ENCODE results near the gene TRPM8.

Gene TRPM8

GRCh38 chr2:233901367-233901766 is 15.8 kb upstream of the TRPM8 start:
- CTCF ChIA-PET: no interaction called here
- Histone ChIP-seq H3K27me3 (replicated peaks in 2 of 5; ENCODE audit: control insufficient read depth in 4 of 5, insufficient read depth in 5 of 5, low read length in 4 of 5) (peaks cover 2 to 47% (median 7%) of the 10 kb centered on the region in 5 experiments), H3K9me3 (ENCODE audit: control extremely low read depth in 1 of 5, control insufficient read depth in 4 of 5, insufficient read depth in 2 of 5, low read depth in 1 of 5, low read length in 4 of 5) (no peaks in the 10 kb centered on the region), H3K27ac (ENCODE audit: insufficient read depth in 1 of 2, low read depth in 1 of 2, low read length in 2 of 2, poor library complexity in 1 of 2, severe bottlenecking in 2 of 2) (no peak overlapping the region), H3K4me1 (ENCODE audit: control extremely low read depth in 1 of 4, control insufficient read depth in 4 of 4, insufficient read depth in 4 of 4, low read length in 3 of 4) (no peaks in the 10 kb centered on the region), H3K4me3 (ENCODE audit: control insufficient read depth in 1 of 7, extremely low read depth in 1 of 7, insufficient read depth in 4 of 7, low read depth in 2 of 7, low read length in 6 of 7) (no peak overlapping the region), H3K36me3 (ENCODE audit: control insufficient read depth in 4 of 4, insufficient read depth in 4 of 4, low read length in 3 of 4) (no peaks in the 10 kb centered on the region)
- DNase-seq: no peak
- 82% methylated on average over 3 of the region's 4 CpGs for WGBS (ENCODE audit: insufficient coverage)
- POLR2A ChIA-PET: no interaction called here

- ChIA-PET CTCF (no interaction called here), POLR2A (no interaction called here)
- DNase-seq: no peak
- Histone ChIP-seq H3K9me3 (ENCODE audit: control extremely low read depth in 1 of 5, control insufficient read depth in 4 of 5, insufficient read depth in 2 of 5, low read depth in 1 of 5, low read length in 4 of 5) (no peaks in the 10 kb centered on the region), H3K36me3 (ENCODE audit: control insufficient read depth in 4 of 4, insufficient read depth in 4 of 4, low read length in 3 of 4) (no peaks in the 10 kb centered on the region), H3K27me3 (replicated peaks in 2 of 5; ENCODE audit: control insufficient read depth in 4 of 5, insufficient read depth in 5 of 5, low read length in 4 of 5) (peaks cover 2 to 46% (median 5%) of the 10 kb centered on the region in 5 experiments), H3K4me1 (ENCODE audit: control extremely low read depth in 1 of 4, control insufficient read depth in 4 of 4, insufficient read depth in 4 of 4, low read length in 3 of 4) (no peaks in the 10 kb centered on the region), H3K27ac (ENCODE audit: insufficient read depth in 1 of 2, low read depth in 1 of 2, low read length in 2 of 2, poor library complexity in 1 of 2, severe bottlenecking in 2 of 2) (no peak overlapping the region), H3K4me3 (ENCODE audit: control insufficient read depth in 1 of 7, extremely low read depth in 1 of 7, insufficient read depth in 4 of 7, low read depth in 2 of 7, low read length in 6 of 7) (no peak overlapping the region)
- 94% methylated on average over 4 of the region's 4 CpGs for WGBS (ENCODE audit: insufficient coverage)
Observed at GRCh38 chr2:233901884-233902283, 15.3 kb upstream of the TRPM8 start.

GRCh38 chr2:233905945-233906344 is 11.2 kb upstream of the TRPM8 start:
- ChIA-PET CTCF (interaction anchor here (1.3 kb wide), 1 partner anchor 22 kb away, joined by 3 read pairs; no protein-coding TSS in a partner anchor), POLR2A (no interaction called here)
- H3K4me3 ChIP-seq (ENCODE audit: control insufficient read depth in 1 of 7, extremely low read depth in 1 of 7, insufficient read depth in 4 of 7, low read depth in 2 of 7, low read length in 6 of 7): no peak overlapping the region
- no peaks in the 10 kb centered on the region for H3K9me3 ChIP-seq (ENCODE audit: control extremely low read depth in 1 of 5, control insufficient read depth in 4 of 5, insufficient read depth in 2 of 5, low read depth in 1 of 5, low read length in 4 of 5)
- H3K36me3 ChIP-seq (ENCODE audit: control insufficient read depth in 4 of 4, insufficient read depth in 4 of 4, low read length in 3 of 4): no peaks in the 10 kb centered on the region
- DNase-seq: no peak
- H3K27me3 ChIP-seq (replicated peaks in 2 of 5; ENCODE audit: control insufficient read depth in 4 of 5, insufficient read depth in 5 of 5, low read length in 4 of 5): peaks cover 0 to 21% (median 3%) of the 10 kb centered on the region in 5 experiments
- H3K27ac ChIP-seq (ENCODE audit: insufficient read depth in 1 of 2, low read depth in 1 of 2, low read length in 2 of 2, poor library complexity in 1 of 2, severe bottlenecking in 2 of 2): no peak overlapping the region
- H3K4me1 ChIP-seq (ENCODE audit: control extremely low read depth in 1 of 4, control insufficient read depth in 4 of 4, insufficient read depth in 4 of 4, low read length in 3 of 4): no peaks in the 10 kb centered on the region
- WGBS (ENCODE audit: insufficient coverage): 90% methylated on average over 2 of the region's 4 CpGs

- no peak overlapping the region for H3K27ac ChIP-seq (ENCODE audit: insufficient read depth in 1 of 2, low read depth in 1 of 2, low read length in 2 of 2, poor library complexity in 1 of 2, severe bottlenecking in 2 of 2)
- peaks cover 0 to 18% (median 0%) of the 10 kb centered on the region in 5 experiments for H3K27me3 ChIP-seq (replicated peaks in 2 of 5; ENCODE audit: control insufficient read depth in 4 of 5, insufficient read depth in 5 of 5, low read length in 4 of 5)
- CTCF ChIA-PET: no interaction called here
- no peaks in the 10 kb centered on the region for H3K36me3 ChIP-seq (ENCODE audit: control insufficient read depth in 4 of 4, insufficient read depth in 4 of 4, low read length in 3 of 4)
- H3K4me1 ChIP-seq (ENCODE audit: control extremely low read depth in 1 of 4, control insufficient read depth in 4 of 4, insufficient read depth in 4 of 4, low read length in 3 of 4): no peaks in the 10 kb centered on the region
- POLR2A ChIA-PET: no interaction called here
- WGBS (ENCODE audit: insufficient coverage): 100% methylated on average over 3 of the region's 3 CpGs
- no peaks in the 10 kb centered on the region for H3K9me3 ChIP-seq (ENCODE audit: control extremely low read depth in 1 of 5, control insufficient read depth in 4 of 5, insufficient read depth in 2 of 5, low read depth in 1 of 5, low read length in 4 of 5)
- DNase-seq: no peak
- no peak overlapping the region for H3K4me3 ChIP-seq (ENCODE audit: control insufficient read depth in 1 of 7, extremely low read depth in 1 of 7, insufficient read depth in 4 of 7, low read depth in 2 of 7, low read length in 6 of 7)
Observed at GRCh38 chr2:233907627-233908026, 9.5 kb upstream of the TRPM8 start.

- no peak overlapping the region for H3K27ac ChIP-seq (ENCODE audit: insufficient read depth in 1 of 2, low read depth in 1 of 2, low read length in 2 of 2, poor library complexity in 1 of 2, severe bottlenecking in 2 of 2)
- no peaks in the 10 kb centered on the region for H3K4me1 ChIP-seq (ENCODE audit: control extremely low read depth in 1 of 4, control insufficient read depth in 4 of 4, insufficient read depth in 4 of 4, low read length in 3 of 4)
- no peak overlapping the region for H3K4me3 ChIP-seq (ENCODE audit: control insufficient read depth in 1 of 7, extremely low read depth in 1 of 7, insufficient read depth in 4 of 7, low read depth in 2 of 7, low read length in 6 of 7)
- DNase-seq: peak in 2 of 3 donors; percentile 40 to 45
- WGBS (ENCODE audit: insufficient coverage): 35% methylated on average over 8 of the region's 9 CpGs
- peaks cover 2 to 26% (median 5%) of the 10 kb centered on the region in 5 experiments for H3K27me3 ChIP-seq (replicated peaks in 2 of 5; ENCODE audit: control insufficient read depth in 4 of 5, insufficient read depth in 5 of 5, low read length in 4 of 5)
- POLR2A ChIA-PET: no interaction called here
- no peaks in the 10 kb centered on the region for H3K9me3 ChIP-seq (ENCODE audit: control extremely low read depth in 1 of 5, control insufficient read depth in 4 of 5, insufficient read depth in 2 of 5, low read depth in 1 of 5, low read length in 4 of 5)
- H3K36me3 ChIP-seq (ENCODE audit: control insufficient read depth in 4 of 4, insufficient read depth in 4 of 4, low read length in 3 of 4): no peaks in the 10 kb centered on the region
- CTCF ChIA-PET: interaction anchor here (0.7 to 1.1 kb wide), 4 partner anchors 11 to 54 kb away, joined by 3 read pairs; no protein-coding TSS in a partner anchor
Observed at GRCh38 chr2:233912691-233913423, 4.3 kb upstream of the TRPM8 start.

- Histone ChIP-seq H3K27me3 (replicated peaks in 2 of 5; ENCODE audit: control insufficient read depth in 4 of 5, insufficient read depth in 5 of 5, low read length in 4 of 5) (peaks cover 2 to 26% (median 8%) of the 10 kb centered on the region in 5 experiments), H3K4me1 (ENCODE audit: control extremely low read depth in 1 of 4, control insufficient read depth in 4 of 4, insufficient read depth in 4 of 4, low read length in 3 of 4) (no peaks in the 10 kb centered on the region), H3K4me3 (ENCODE audit: control insufficient read depth in 1 of 7, extremely low read depth in 1 of 7, insufficient read depth in 4 of 7, low read depth in 2 of 7, low read length in 6 of 7) (no peak overlapping the region), H3K36me3 (ENCODE audit: control insufficient read depth in 4 of 4, insufficient read depth in 4 of 4, low read length in 3 of 4) (no peaks in the 10 kb centered on the region), H3K9me3 (ENCODE audit: control extremely low read depth in 1 of 5, control insufficient read depth in 4 of 5, insufficient read depth in 2 of 5, low read depth in 1 of 5, low read length in 4 of 5) (no peaks in the 10 kb centered on the region), H3K27ac (ENCODE audit: insufficient read depth in 1 of 2, low read depth in 1 of 2, low read length in 2 of 2, poor library complexity in 1 of 2, severe bottlenecking in 2 of 2) (no peak overlapping the region)
- DNase-seq: peak; percentile 6 to 38 (median 27)
- 0% methylated on average over 1 of the region's 2 CpGs for WGBS (ENCODE audit: insufficient coverage)
- ChIA-PET CTCF (interaction anchor here (1.2 to 1.7 kb wide), 2 partner anchors 19 to 58 kb away, joined by 3 to 8 read pairs; no protein-coding TSS in a partner anchor), POLR2A (no interaction called here)
Observed at GRCh38 chr2:233915128-233915527, 2.0 kb upstream of the TRPM8 start.

- CTCF ChIA-PET: no interaction called here
- DNase-seq: no peak
- POLR2A ChIA-PET: no interaction called here
- Histone ChIP-seq H3K4me3 (ENCODE audit: control insufficient read depth in 1 of 7, extremely low read depth in 1 of 7, insufficient read depth in 4 of 7, low read depth in 2 of 7, low read length in 6 of 7) (no peak overlapping the region), H3K9me3 (ENCODE audit: control extremely low read depth in 1 of 5, control insufficient read depth in 4 of 5, insufficient read depth in 2 of 5, low read depth in 1 of 5, low read length in 4 of 5) (no peaks in the 10 kb centered on the region), H3K36me3 (ENCODE audit: control insufficient read depth in 4 of 4, insufficient read depth in 4 of 4, low read length in 3 of 4) (no peaks in the 10 kb centered on the region), H3K27me3 (replicated peaks in 2 of 5; ENCODE audit: control insufficient read depth in 4 of 5, insufficient read depth in 5 of 5, low read length in 4 of 5) (peaks cover 2 to 26% (median 9%) of the 10 kb centered on the region in 5 experiments), H3K4me1 (ENCODE audit: control extremely low read depth in 1 of 4, control insufficient read depth in 4 of 4, insufficient read depth in 4 of 4, low read length in 3 of 4) (no peaks in the 10 kb centered on the region), H3K27ac (ENCODE audit: insufficient read depth in 1 of 2, low read depth in 1 of 2, low read length in 2 of 2, poor library complexity in 1 of 2, severe bottlenecking in 2 of 2) (no peak overlapping the region)
- WGBS (ENCODE audit: insufficient coverage): no CpG with 5 or more reads among the region's 1 CpG
Observed at GRCh38 chr2:233919319-233919718, 2.1 kb downstream of the TRPM8 start.

Measured in common myeloid progenitor, CD34-positive (primary cell).